ENCODE results near the gene ZNF462.

Gene ZNF462

GRCh38 chr9:106874031-106874430 is 11.1 kb downstream of the ZNF462 start:
- no peak for TF ChIP-seq CTCF (IDR thresholded peaks at IDR 0.05; ENCODE audit: low read depth, low read length)
- no peak for DNase-seq (ENCODE audit: extremely low read depth, low read depth)

- DNase-seq (ENCODE audit: extremely low read depth, low read depth): no peak
- TF ChIP-seq CTCF (IDR thresholded peaks at IDR 0.05; ENCODE audit: low read depth, low read length): no peak
These were observed 11.7 kb downstream of the ZNF462 start for GRCh38 chr9:106874652-106875051.

- no peak for DNase-seq (ENCODE audit: extremely low read depth, low read depth)
- TF ChIP-seq CTCF (IDR thresholded peaks at IDR 0.05; ENCODE audit: low read depth, low read length): no peak
These were observed 12.6 kb downstream of the ZNF462 start for GRCh38 chr9:106875529-106875928.

- DNase-seq (ENCODE audit: extremely low read depth, low read depth): no peak
- TF ChIP-seq CTCF (IDR thresholded peaks at IDR 0.05; ENCODE audit: low read depth, low read length): no peak
These were observed 14.4 kb downstream of the ZNF462 start for GRCh38 chr9:106877345-106877744.

GRCh38 chr9:106878081-106878837 is 15.3 kb downstream of the ZNF462 start:
- DNase-seq (ENCODE audit: extremely low read depth, low read depth): no peak
- TF ChIP-seq CTCF (IDR thresholded peaks at IDR 0.05; ENCODE audit: low read depth, low read length): no peak

- TF ChIP-seq CTCF (IDR thresholded peaks at IDR 0.05; ENCODE audit: low read depth, low read length): no peak
- peak; percentile 67 for DNase-seq (ENCODE audit: extremely low read depth, low read depth)
These were observed 16.0 kb downstream of the ZNF462 start for GRCh38 chr9:106878934-106879333.

GRCh38 chr9:106879439-106879882 is 16.5 kb downstream of the ZNF462 start:
- DNase-seq (ENCODE audit: extremely low read depth, low read depth): no peak
- no peak for TF ChIP-seq CTCF (IDR thresholded peaks at IDR 0.05; ENCODE audit: low read depth, low read length)
